ENCODE data around the gene LIF.

The LIF gene

DNA sequence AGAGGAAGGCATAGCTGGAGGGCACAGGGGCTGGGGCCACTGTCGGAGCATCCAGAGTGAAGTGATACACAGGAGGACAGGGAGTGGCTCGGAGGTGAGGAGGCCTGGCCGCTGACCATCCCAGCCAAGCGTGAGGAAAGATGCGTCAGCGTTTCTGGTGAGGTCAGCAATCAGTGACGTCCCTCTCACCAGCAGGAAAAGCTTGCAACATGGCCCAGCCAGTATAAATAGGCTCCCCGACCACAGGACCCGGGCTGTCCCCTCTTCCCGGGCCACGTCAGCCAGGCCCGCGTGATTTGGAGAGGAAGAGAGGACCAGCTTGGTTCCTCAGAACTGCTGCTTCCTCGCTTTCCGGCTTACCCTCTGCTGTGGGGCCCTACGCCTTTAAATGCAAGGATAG is 24.3 kb upstream of the LIF start:
- Histone ChIP-seq H3K4me3 (ENCODE audit: low read depth, low read length) (no peak overlapping the region), H3K36me3 (ENCODE audit: control insufficient read depth in 2 of 2, insufficient read depth in 1 of 2, low read length in 2 of 2) (no peaks in the 10 kb centered on the region), H3K4me1 (ENCODE audit: control insufficient read depth, insufficient read depth, low read length) (no peaks in the 10 kb centered on the region), H3K9me3 (ENCODE audit: control insufficient read depth, insufficient read depth, low read depth, low read length) (no peaks in the 10 kb centered on the region), H3K27ac (ENCODE audit: extremely low read depth, low read depth, low read length) (no peak overlapping the region)
- POLR2A ChIA-PET, result no interaction called here
- CTCF ChIA-PET, result interaction anchor here (0.8 to 3.2 kb wide), 3 partner anchors 9 to 163 kb away, joined by 3 to 19 read pairs (median 4); no protein-coding TSS in a partner anchor
- TF ChIP-seq ZNF433 (tag by site-specific recombination; IDR thresholded peaks at IDR 0.05; ENCODE audit: low read depth), result no peak
- TF ChIP-seq, protein P1, sequence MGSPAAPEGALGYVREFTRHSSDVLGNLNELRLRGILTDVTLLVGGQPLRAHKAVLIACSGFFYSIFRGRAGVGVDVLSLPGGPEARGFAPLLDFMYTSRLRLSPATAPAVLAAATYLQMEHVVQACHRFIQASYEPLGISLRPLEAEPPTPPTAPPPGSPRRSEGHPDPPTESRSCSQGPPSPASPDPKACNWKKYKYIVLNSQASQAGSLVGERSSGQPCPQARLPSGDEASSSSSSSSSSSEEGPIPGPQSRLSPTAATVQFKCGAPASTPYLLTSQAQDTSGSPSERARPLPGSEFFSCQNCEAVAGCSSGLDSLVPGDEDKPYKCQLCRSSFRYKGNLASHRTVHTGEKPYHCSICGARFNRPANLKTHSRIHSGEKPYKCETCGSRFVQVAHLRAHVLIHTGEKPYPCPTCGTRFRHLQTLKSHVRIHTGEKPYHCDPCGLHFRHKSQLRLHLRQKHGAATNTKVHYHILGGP (tag by site-specific recombination; IDR thresholded peaks at IDR 0.05), result no peak
- TF ChIP-seq ZSCAN16 (tag by site-specific recombination; IDR thresholded peaks at IDR 0.05), result no peak
- TF ChIP-seq ZNF747 (tag by site-specific recombination; IDR thresholded peaks at IDR 0.05), result no peak
- no peak for TF ChIP-seq REPIN1 (tag by site-specific recombination; IDR thresholded peaks at IDR 0.05; ENCODE audit: low read depth)
- TF ChIP-seq ZIC2 (tag by site-specific recombination; IDR thresholded peaks at IDR 0.05), result no peak
- TF ChIP-seq ZNF354C (tag by site-specific recombination; IDR thresholded peaks at IDR 0.05; ENCODE audit: borderline replicate concordance, low read depth), result no peak
- TF ChIP-seq ZNF76 (tag by site-specific recombination; IDR thresholded peaks at IDR 0.05; ENCODE audit: borderline replicate concordance, low read depth), result no peak
- TF ChIP-seq ZXDB (tag by site-specific recombination; IDR thresholded peaks at IDR 0.05), result no peak
- TF ChIP-seq ZNF426 (tag by site-specific recombination; IDR thresholded peaks at IDR 0.05), result no peak
- TF ChIP-seq YY1 (tag by site-specific recombination; IDR thresholded peaks at IDR 0.05), result no peak
- TF ChIP-seq, protein P2, sequence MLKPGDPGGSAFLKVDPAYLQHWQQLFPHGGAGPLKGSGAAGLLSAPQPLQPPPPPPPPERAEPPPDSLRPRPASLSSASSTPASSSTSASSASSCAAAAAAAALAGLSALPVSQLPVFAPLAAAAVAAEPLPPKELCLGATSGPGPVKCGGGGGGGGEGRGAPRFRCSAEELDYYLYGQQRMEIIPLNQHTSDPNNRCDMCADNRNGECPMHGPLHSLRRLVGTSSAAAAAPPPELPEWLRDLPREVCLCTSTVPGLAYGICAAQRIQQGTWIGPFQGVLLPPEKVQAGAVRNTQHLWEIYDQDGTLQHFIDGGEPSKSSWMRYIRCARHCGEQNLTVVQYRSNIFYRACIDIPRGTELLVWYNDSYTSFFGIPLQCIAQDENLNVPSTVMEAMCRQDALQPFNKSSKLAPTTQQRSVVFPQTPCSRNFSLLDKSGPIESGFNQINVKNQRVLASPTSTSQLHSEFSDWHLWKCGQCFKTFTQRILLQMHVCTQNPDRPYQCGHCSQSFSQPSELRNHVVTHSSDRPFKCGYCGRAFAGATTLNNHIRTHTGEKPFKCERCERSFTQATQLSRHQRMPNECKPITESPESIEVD (tag by site-specific recombination; IDR thresholded peaks at IDR 0.05), result no peak
- TF ChIP-seq, protein P3, sequence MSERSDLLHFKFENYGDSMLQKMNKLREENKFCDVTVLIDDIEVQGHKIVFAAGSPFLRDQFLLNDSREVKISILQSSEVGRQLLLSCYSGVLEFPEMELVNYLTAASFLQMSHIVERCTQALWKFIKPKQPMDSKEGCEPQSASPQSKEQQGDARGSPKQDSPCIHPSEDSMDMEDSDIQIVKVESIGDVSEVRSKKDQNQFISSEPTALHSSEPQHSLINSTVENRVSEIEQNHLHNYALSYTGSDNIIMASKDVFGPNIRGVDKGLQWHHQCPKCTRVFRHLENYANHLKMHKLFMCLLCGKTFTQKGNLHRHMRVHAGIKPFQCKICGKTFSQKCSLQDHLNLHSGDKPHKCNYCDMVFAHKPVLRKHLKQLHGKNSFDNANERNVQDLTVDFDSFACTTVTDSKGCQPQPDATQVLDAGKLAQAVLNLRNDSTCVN (tag by site-specific recombination; optimal IDR thresholded peaks at IDR 0.05), result no peak
- TF ChIP-seq HOXA7 (CRISPR knock-in tag; IDR thresholded peaks at IDR 0.05; ENCODE audit: borderline replicate concordance), result no peak
- TF ChIP-seq, protein P4, sequence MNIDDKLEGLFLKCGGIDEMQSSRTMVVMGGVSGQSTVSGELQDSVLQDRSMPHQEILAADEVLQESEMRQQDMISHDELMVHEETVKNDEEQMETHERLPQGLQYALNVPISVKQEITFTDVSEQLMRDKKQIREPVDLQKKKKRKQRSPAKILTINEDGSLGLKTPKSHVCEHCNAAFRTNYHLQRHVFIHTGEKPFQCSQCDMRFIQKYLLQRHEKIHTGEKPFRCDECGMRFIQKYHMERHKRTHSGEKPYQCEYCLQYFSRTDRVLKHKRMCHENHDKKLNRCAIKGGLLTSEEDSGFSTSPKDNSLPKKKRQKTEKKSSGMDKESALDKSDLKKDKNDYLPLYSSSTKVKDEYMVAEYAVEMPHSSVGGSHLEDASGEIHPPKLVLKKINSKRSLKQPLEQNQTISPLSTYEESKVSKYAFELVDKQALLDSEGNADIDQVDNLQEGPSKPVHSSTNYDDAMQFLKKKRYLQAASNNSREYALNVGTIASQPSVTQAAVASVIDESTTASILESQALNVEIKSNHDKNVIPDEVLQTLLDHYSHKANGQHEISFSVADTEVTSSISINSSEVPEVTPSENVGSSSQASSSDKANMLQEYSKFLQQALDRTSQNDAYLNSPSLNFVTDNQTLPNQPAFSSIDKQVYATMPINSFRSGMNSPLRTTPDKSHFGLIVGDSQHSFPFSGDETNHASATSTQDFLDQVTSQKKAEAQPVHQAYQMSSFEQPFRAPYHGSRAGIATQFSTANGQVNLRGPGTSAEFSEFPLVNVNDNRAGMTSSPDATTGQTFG (tag by site-specific recombination; IDR thresholded peaks at IDR 0.05; ENCODE audit: borderline replicate concordance), result no peak
- no peak for TF ChIP-seq ZFP37 (tag by site-specific recombination; IDR thresholded peaks at IDR 0.05)
- no peak for TF ChIP-seq ZNF544 (tag by site-specific recombination; IDR thresholded peaks at IDR 0.05)
- no peak for TF ChIP-seq ZNF830 (tag by site-specific recombination; IDR thresholded peaks at IDR 0.05; ENCODE audit: low read depth)
- TF ChIP-seq ZNF184 (tag by site-specific recombination; IDR thresholded peaks at IDR 0.05), result no peak

DNA sequence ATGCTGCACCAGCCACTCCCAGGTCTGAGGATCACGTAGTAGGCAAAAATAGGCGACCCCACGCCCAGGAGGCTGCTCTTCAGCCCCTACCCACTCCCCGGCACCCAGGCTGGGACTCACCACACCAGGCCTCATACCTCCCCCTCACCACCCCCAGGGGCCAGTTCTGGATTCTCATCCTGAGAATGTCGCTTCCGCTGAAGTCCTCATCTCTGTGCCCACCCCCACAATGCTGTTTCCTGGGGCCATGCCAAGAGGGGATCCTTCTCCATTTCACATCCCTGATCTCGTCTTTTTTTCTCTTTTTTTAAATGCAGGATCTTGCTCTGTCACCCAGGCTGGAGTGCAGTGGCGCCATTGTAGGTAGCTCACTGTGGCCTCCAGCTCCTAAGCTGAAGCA is 21.8 kb upstream of the LIF start:
- H3K4me3 ChIP-seq (ENCODE audit: low read depth, low read length), result no peak overlapping the region
- H3K36me3 ChIP-seq (ENCODE audit: control insufficient read depth in 2 of 2, insufficient read depth in 1 of 2, low read length in 2 of 2), result no peaks in the 10 kb centered on the region
- H3K4me1 ChIP-seq (ENCODE audit: control insufficient read depth, insufficient read depth, low read length), result no peaks in the 10 kb centered on the region
- POLR2A ChIA-PET, result no interaction called here
- TF ChIP-seq ZNF2 (tag by site-specific recombination; IDR thresholded peaks at IDR 0.05) (no peak), ZFHX2 (tag by site-specific recombination; conservative IDR thresholded peaks at IDR 0.05) (0 out of 2 replicates have a peak, but pooled peaks have one; percentile 10), EGR2 (tag by site-specific recombination; IDR thresholded peaks at IDR 0.05; ENCODE audit: low read depth) (0 out of 2 replicates have a peak, but pooled peaks have one; percentile 4)
- TF ChIP-seq, protein P5, sequence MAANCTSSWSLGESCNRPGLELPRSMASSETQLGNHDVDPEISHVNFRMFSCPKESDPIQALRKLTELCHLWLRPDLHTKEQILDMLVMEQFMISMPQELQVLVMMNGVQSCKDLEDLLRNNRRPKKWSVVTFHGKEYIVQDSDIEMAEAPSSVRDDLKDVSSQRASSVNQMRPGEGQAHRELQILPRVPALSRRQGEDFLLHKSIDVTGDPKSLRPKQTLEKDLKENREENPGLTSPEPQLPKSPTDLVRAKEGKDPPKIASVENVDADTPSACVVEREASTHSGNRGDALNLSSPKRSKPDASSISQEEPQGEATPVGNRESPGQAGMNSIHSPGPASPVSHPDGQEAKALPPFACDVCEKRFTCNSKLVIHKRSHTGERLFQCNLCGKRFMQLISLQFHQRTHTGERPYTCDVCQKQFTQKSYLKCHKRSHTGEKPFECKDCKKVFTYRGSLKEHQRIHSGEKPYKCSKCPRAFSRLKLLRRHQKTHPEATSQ (tag by site-specific recombination; IDR thresholded peaks at IDR 0.05), result no peak
- CTCF ChIA-PET, result interaction anchor here (0.7 to 3.2 kb wide), 4 partner anchors 13 to 65 kb away, joined by 3 to 19 read pairs (median 5); no protein-coding TSS in a partner anchor
- H3K9me3 ChIP-seq (ENCODE audit: control insufficient read depth, insufficient read depth, low read depth, low read length), result no peaks in the 10 kb centered on the region
- no peak overlapping the region for H3K27ac ChIP-seq (ENCODE audit: extremely low read depth, low read depth, low read length)

Data from HEK293 (cell line).